ENCODE data around the gene EMCN.

- TF ChIP-seq CTCF (IDR thresholded peaks at IDR 0.05) = no peak
- no peak for TF ChIP-seq POLR2A (IDR thresholded peaks at IDR 0.05)
These were observed 138.2 kb downstream of the EMCN start for GRCh38 chr4:100379583-100380105.
